Measurements from ENCODE around the gene SFMBT1.

SFMBT1 gene

GRCh38 chr3:52857133-52857532 lies 188.7 kb downstream of the SFMBT1 start:
- H3K4me1 ChIP-seq (ENCODE audit: control insufficient read depth in 1 of 2, insufficient read depth in 2 of 2, low read length in 2 of 2), result no peaks in the 10 kb centered on the region
- no peaks in the 10 kb centered on the region for H3K9me3 ChIP-seq (ENCODE audit: control insufficient read depth in 1 of 2, low read length in 2 of 2)
- H3K36me3 ChIP-seq (ENCODE audit: control insufficient read depth in 1 of 2, insufficient read depth in 2 of 2, low read length in 2 of 2), result peaks cover 3 to 10% of the 10 kb centered on the region in 2 donors
- no peak overlapping the region for H3K27ac ChIP-seq (ENCODE audit: low read length)
- H3K27me3 ChIP-seq (ENCODE audit: low read depth, low read length), result no peaks in the 10 kb centered on the region
- no peak overlapping the region for H3K4me3 ChIP-seq (ENCODE audit: low read depth in 1 of 2, low read length in 2 of 2)

GRCh38 chr3:52856666-52857065 lies 189.2 kb downstream of the SFMBT1 start:
- H3K36me3 ChIP-seq (ENCODE audit: control insufficient read depth in 1 of 2, insufficient read depth in 2 of 2, low read length in 2 of 2), result peaks cover 8 to 15% of the 10 kb centered on the region in 2 donors
- H3K27ac ChIP-seq (ENCODE audit: low read length), result no peak overlapping the region

GRCh38 chr3:52854013-52854412 lies 191.9 kb downstream of the SFMBT1 start:
- Histone ChIP-seq H3K27ac (ENCODE audit: low read length) (no peak overlapping the region), H3K4me3 (ENCODE audit: low read depth in 1 of 2, low read length in 2 of 2) (no peak overlapping the region), H3K9me3 (ENCODE audit: control insufficient read depth in 1 of 2, low read length in 2 of 2) (no peaks in the 10 kb centered on the region), H3K4me1 (ENCODE audit: control insufficient read depth in 1 of 2, insufficient read depth in 2 of 2, low read length in 2 of 2) (no peaks in the 10 kb centered on the region), H3K36me3 (ENCODE audit: control insufficient read depth in 1 of 2, insufficient read depth in 2 of 2, low read length in 2 of 2) (peaks cover 19 to 27% of the 10 kb centered on the region in 2 donors), H3K27me3 (ENCODE audit: low read depth, low read length) (no peaks in the 10 kb centered on the region)

More at GRCh38 chr3:52856666-52857065, 189.2 kb downstream of the SFMBT1 start:
- no peaks in the 10 kb centered on the region for H3K4me1 ChIP-seq (ENCODE audit: control insufficient read depth in 1 of 2, insufficient read depth in 2 of 2, low read length in 2 of 2)
- no peak overlapping the region for H3K4me3 ChIP-seq (ENCODE audit: low read depth in 1 of 2, low read length in 2 of 2)
- no peaks in the 10 kb centered on the region for H3K9me3 ChIP-seq (ENCODE audit: control insufficient read depth in 1 of 2, low read length in 2 of 2)
- no peaks in the 10 kb centered on the region for H3K27me3 ChIP-seq (ENCODE audit: low read depth, low read length)

All from muscle layer of duodenum (tissue), 2 donors.